Peyer's patch (tissue), 4 donors: ENCODE measurements around the gene SASH1.

Experiments
- CTCF ChIP-seq, 6 experiments: fragments of 450-650 bp in 4 of 6; fragments of 200-600 bp in 2 of 6; sonication (generic) in 1 of 6; IDR thresholded peaks; one replicate each; pipeline ENCODE4 v1.5.1; 2017 to 2019; ENCODE audit warnings: antibody characterized with exemption in 6 of 6, mild to moderate bottlenecking in 3 of 6, moderate library complexity in 1 of 6
- POLR2A ChIP-seq, 2 donors: fragments of 450-650 bp; IDR thresholded peaks; one replicate each; pipeline ENCODE4 v1.5.1; 2017; ENCODE audit warnings: antibody characterized with exemption in 2 of 2, mild to moderate bottlenecking in 2 of 2, moderate library complexity in 2 of 2

DNA sequence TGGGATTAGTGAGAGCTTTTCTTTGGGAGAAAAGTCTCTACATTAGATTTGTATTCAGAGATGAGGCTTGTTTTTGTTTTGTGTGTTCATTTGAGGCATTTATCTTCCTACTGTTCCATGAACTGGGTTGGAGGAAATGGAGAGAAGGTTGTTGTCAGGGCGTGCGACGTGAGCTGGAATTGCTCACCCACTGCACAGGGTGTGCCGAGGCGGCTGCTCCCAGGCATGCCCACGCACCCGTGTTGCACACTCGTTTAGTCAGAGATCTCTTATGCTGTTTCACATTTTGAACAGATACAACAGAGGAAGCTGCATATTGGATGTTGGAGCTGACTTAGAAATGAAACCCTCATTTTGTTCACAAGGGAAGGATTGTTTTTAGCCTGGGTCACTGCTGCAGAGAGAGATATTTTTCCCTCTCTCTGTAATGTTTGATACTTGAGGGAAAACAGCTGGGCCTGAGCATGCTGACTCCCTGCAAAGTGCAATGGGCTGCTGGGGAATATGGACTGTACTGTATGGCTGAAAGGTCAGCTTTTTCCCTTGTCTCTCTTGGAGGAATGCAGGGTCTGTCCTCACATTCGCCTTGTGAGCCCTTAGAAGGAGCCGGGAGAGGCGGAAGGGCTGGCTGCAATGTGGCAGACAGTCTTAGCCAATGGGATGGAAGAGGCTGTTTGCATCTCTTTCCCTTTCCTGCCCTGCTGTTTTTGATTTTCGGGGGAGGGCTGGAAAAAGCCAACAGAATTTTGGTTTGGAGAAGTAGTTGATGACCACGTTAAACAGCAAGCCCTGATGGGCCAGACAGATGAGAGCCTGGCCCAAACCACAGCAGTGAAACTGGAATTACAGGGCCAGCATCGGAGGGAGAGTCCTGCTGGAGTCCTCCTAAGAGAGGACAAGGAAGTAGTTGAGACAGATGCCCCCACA lies 170.8 kb downstream of the SASH1 start:
- TF ChIP-seq CTCF (IDR thresholded peaks at IDR 0.05) (no peak), POLR2A (IDR thresholded peaks at IDR 0.05) (no peak)
